Stimulated activated CD8-positive, alpha-beta memory T cell treated with anti-CD3 and anti-CD28 coated beads, Interleukin-12 subunit alpha, Interleukin-12 subunit beta, amount 100 ng/mL, for 4 hours (primary cell): ENCODE results near the gene SERPINF2.
"Not testable (repeated sequence)": the region's sequence is repeated elsewhere in the genome, so short reads cannot be mapped to it uniquely, and the experiment has no call there.

ENCODE experiments used
- DNase-seq: peaks from one replicate; pipeline ENCODE4 v3.0.0-alpha.2; 2020; ENCODE audit warnings: low read depth

Gene SERPINF2

GRCh38 chr17:1735418-1735817 is 7.3 kb upstream of the SERPINF2 start:
- no peak for DNase-seq

GRCh38 chr17:1735834-1736347 is 6.8 kb upstream of the SERPINF2 start:
- no peak for DNase-seq

- DNase-seq: no peak
These were observed 6.1 kb upstream of the SERPINF2 start for GRCh38 chr17:1736348-1737281.

DNA sequence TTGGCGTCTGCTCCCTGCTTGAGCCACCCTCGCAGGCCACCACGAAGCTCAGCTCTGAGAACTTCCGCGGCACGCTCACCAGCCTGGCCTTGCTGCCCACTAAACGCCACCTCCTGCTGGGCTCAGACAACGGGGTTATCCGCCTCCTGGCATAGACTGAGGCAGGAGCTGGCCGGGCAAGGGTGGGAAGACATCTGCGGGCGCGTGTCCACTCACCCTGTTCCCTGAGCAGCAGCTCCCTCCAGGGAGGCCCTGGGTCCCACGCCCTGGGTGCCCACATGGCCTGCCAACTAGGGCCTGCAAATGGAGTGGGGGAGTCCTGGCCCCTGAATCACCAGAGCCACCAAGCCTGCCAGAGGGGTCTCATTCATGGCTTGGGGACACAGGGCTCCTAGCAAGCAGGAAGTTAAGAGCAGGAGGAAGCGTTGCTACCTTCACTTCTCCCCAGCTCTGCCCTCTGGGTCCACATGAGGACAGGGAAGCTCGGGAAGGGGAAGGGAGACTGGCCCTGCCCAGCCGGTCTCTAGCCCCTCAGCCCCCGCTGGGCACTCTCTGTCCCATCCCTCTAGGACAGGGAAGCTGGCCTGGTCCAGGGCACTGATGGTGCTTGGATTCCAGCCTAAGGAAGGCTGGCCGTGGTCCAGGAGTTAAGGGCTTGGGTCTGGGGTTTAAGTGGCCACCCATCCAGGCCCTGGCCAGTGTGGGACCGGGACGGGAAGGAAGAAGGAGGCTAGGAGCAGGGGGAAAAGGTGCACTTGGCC is 5.0 kb upstream of the SERPINF2 start:
- no peak for DNase-seq

DNA sequence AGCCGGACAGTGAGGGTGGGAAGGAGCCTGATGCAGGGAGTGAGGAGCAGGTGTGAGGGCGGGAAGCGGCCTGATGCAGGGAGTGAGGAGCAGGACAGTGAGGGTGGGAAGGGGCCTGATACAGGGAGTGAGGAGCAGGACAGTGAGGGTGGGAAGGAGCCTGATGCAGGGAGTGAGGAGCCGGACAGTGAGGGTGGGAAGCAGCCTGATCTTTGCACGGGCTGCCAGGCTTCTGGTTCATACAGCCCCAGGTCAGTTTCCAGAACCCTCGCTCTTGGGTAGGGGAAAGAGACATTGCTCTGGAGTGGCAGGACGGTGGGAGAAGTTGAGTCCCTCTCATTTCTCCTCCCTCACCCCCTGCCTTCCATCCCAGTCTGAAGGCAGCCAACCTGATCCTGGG is 772 bp upstream of the SERPINF2 start:
- not testable (repeated sequence) for DNase-seq

DNA sequence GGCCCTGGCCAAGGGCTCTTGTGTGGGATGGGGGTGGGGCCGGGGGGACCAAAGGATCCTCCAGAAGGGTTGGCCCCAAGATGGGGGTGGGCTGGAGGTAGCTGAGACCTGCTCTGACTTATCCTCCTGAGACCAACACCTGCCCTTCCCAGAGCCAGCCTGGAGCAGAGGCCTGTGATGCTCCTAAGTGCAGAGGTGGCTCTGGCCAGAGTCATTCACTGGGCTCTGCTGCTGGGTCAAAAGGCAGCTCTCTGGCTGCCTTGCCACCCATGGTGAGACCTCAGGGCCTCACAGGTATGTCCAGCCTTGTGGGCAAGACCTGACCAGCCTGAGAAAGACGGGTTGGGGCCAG is 393 bp downstream of the SERPINF2 start:
- DNase-seq: no peak

GRCh38 chr17:1744551-1745512 is 2.2 kb downstream of the SERPINF2 start:
- no peak for DNase-seq

GRCh38 chr17:1745513-1746020 is 2.9 kb downstream of the SERPINF2 start:
- no peak for DNase-seq

- DNase-seq: no peak
These were observed 4.4 kb downstream of the SERPINF2 start for GRCh38 chr17:1746975-1747543.

- DNase-seq: no peak
These were observed 8.0 kb downstream of the SERPINF2 start for GRCh38 chr17:1750628-1751027.

GRCh38 chr17:1752425-1753262 is 10.0 kb downstream of the SERPINF2 start:
- DNase-seq: no peak

- DNase-seq: no peak
These were observed 11.2 kb downstream of the SERPINF2 start for GRCh38 chr17:1753767-1754429.

DNA sequence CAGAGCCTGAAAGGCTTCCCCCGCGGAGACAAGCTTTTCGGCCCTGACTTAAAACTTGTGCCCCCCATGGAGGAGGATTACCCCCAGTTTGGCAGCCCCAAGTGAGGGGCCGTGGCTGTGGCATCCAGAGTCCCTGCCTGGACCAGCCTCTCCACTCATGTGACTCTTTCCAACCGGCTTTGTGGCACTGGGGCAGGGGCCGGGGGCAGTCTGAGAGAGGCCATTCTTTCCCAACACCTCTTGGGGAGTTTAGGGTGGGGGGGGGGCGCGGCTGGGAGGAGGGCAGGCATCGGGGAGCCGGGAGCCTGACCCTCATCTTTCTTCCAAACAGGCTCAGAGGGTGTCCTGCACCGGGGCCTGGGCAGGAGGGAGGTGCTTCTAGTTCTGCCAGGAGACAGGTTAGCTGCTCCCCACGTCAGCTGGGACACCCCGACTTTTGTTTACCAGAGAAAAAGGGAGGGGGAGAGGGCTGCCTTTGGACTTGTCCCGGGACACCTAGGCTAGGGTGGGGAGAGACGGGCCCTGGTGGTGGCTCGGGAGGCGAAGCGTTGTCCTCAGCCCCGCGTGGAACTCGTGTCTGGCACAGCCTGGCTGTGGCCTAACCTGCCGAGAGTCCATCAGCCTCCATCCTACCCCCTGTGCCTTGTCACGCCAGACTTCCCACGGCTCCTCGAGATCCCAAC is 11.9 kb downstream of the SERPINF2 start:
- no peak for DNase-seq

- no peak for DNase-seq
These were observed 12.7 kb downstream of the SERPINF2 start for GRCh38 chr17:1755252-1755826.

DNA sequence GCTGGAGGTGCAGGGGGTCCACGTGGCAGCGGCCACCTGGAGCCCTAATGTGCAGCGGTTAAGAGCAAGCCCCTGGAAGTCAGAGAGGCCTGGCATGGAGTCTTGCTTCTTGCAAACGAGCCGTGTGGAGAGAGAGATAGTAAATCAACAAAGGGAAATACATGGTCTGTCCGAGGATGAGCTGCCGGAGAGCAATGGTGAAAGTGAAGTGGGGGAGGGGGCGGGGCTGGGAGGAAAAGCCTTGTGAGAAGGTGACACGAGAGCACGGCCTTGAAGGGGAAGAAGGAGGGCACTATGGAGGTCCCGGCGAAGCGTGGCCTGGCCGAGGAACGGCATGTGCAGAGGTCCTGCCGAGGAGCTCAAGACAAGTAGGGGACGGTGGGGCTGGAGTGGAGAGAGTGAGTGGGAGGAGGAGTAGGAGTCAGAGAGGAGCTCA is 13.2 kb downstream of the SERPINF2 start:
- DNase-seq: no peak

- no peak for DNase-seq
These were observed 16.1 kb downstream of the SERPINF2 start for GRCh38 chr17:1758807-1759206.

- no peak for DNase-seq
These were observed 16.9 kb downstream of the SERPINF2 start for GRCh38 chr17:1759529-1759928.

- no peak for DNase-seq
These were observed 19.7 kb downstream of the SERPINF2 start for GRCh38 chr17:1762233-1762900.
